Measurements from ENCODE around the gene SOCS2.

Gene SOCS2

GRCh38 chr12:93547778-93548177 lies 24.7 kb upstream of the SOCS2 start:
- ATAC-seq = no peak

GRCh38 chr12:93549174-93549573 lies 23.3 kb upstream of the SOCS2 start:
- TF ChIP-seq ESRRG (CRISPR knock-in tag; IDR thresholded peaks at IDR 0.05) (no peak), BACH2 (CRISPR knock-in tag; IDR thresholded peaks at IDR 0.05; ENCODE audit: borderline replicate concordance) (no peak), PATZ1 (CRISPR knock-in tag; IDR thresholded peaks at IDR 0.05; ENCODE audit: borderline replicate concordance) (no peak), CSDC2 (CRISPR knock-in tag; IDR thresholded peaks at IDR 0.05) (no peak), POU6F1 (CRISPR knock-in tag; IDR thresholded peaks at IDR 0.05; ENCODE audit: borderline replicate concordance, low read depth) (no peak), ZNF70 (CRISPR knock-in tag; IDR thresholded peaks at IDR 0.05) (no peak), ZNF565 (CRISPR knock-in tag; conservative IDR thresholded peaks at IDR 0.05; ENCODE audit: low read depth) (no peak), GLIS3 (CRISPR knock-in tag; IDR thresholded peaks at IDR 0.05) (no peak), ZNF8 (CRISPR knock-in tag; IDR thresholded peaks at IDR 0.05) (no peak), CSRNP3 (CRISPR knock-in tag; IDR thresholded peaks at IDR 0.05) (no peak), PPARA (CRISPR knock-in tag; IDR thresholded peaks at IDR 0.05; ENCODE audit: borderline replicate concordance) (no peak), TCF4 (CRISPR knock-in tag; IDR thresholded peaks at IDR 0.05; ENCODE audit: borderline replicate concordance) (no peak), OSR1 (CRISPR knock-in tag; IDR thresholded peaks at IDR 0.05) (no peak), CREB5 (CRISPR knock-in tag; IDR thresholded peaks at IDR 0.05; ENCODE audit: low read depth) (no peak), ISL1 (CRISPR knock-in tag; IDR thresholded peaks at IDR 0.05) (no peak)

More at GRCh38 chr12:93547778-93548177, 24.7 kb upstream of the SOCS2 start:
- no peak for TF ChIP-seq ZNF565 (CRISPR knock-in tag; conservative IDR thresholded peaks at IDR 0.05; ENCODE audit: low read depth)
- no peak for TF ChIP-seq CSDC2 (CRISPR knock-in tag; IDR thresholded peaks at IDR 0.05)
- no peak for TF ChIP-seq ZC3H10 (CRISPR knock-in tag; IDR thresholded peaks at IDR 0.05)
- no peak for TF ChIP-seq CSRNP3 (CRISPR knock-in tag; IDR thresholded peaks at IDR 0.05)
- TF ChIP-seq PPARA (CRISPR knock-in tag; IDR thresholded peaks at IDR 0.05; ENCODE audit: borderline replicate concordance) = no peak
- TF ChIP-seq ISL1 (CRISPR knock-in tag; IDR thresholded peaks at IDR 0.05) = no peak
- TF ChIP-seq BACH2 (CRISPR knock-in tag; IDR thresholded peaks at IDR 0.05; ENCODE audit: borderline replicate concordance) = no peak
- no peak for TF ChIP-seq SNAI2 (CRISPR knock-in tag; IDR thresholded peaks at IDR 0.05)
- TF ChIP-seq TCF4 (CRISPR knock-in tag; IDR thresholded peaks at IDR 0.05; ENCODE audit: borderline replicate concordance) = no peak
- TF ChIP-seq ESRRG (CRISPR knock-in tag; IDR thresholded peaks at IDR 0.05) = no peak

GRCh38 chr12:93550748-93551611 lies 21.5 kb upstream of the SOCS2 start:
- ATAC-seq = no peak
- no peak for TF ChIP-seq ZC3H10 (CRISPR knock-in tag; IDR thresholded peaks at IDR 0.05)
- no peak for TF ChIP-seq CSRNP3 (CRISPR knock-in tag; IDR thresholded peaks at IDR 0.05)
- no peak for TF ChIP-seq ZFP3 (CRISPR knock-in tag; IDR thresholded peaks at IDR 0.05)
- no peak for TF ChIP-seq ZNF565 (CRISPR knock-in tag; conservative IDR thresholded peaks at IDR 0.05; ENCODE audit: low read depth)
- no peak for TF ChIP-seq TSHZ2 (CRISPR knock-in tag; IDR thresholded peaks at IDR 0.05)
- no peak for TF ChIP-seq PPARA (CRISPR knock-in tag; IDR thresholded peaks at IDR 0.05; ENCODE audit: borderline replicate concordance)
- TF ChIP-seq ZNF8 (CRISPR knock-in tag; IDR thresholded peaks at IDR 0.05) = no peak
- TF ChIP-seq SNAI2 (CRISPR knock-in tag; IDR thresholded peaks at IDR 0.05) = no peak
- no peak for TF ChIP-seq POU6F1 (CRISPR knock-in tag; IDR thresholded peaks at IDR 0.05; ENCODE audit: borderline replicate concordance, low read depth)
- TF ChIP-seq TCF4 (CRISPR knock-in tag; IDR thresholded peaks at IDR 0.05; ENCODE audit: borderline replicate concordance) = no peak
- no peak for TF ChIP-seq ZFP30 (CRISPR knock-in tag; IDR thresholded peaks at IDR 0.05)
- no peak for TF ChIP-seq GLIS3 (CRISPR knock-in tag; IDR thresholded peaks at IDR 0.05)
- TF ChIP-seq OSR1 (CRISPR knock-in tag; IDR thresholded peaks at IDR 0.05) = no peak
- no peak for TF ChIP-seq ESRRG (CRISPR knock-in tag; IDR thresholded peaks at IDR 0.05)

More at GRCh38 chr12:93549174-93549573, 23.3 kb upstream of the SOCS2 start:
- no peak for ATAC-seq
